HG03432 (cell line): ENCODE results near the gene LRTM2.

Source experiments
- ATAC-seq: cut with Tn5 transposase; IDR thresholded peaks from one replicate; pipeline ENCODE4 v1.9.1; 2021; ENCODE audit warnings: mild to moderate bottlenecking, moderate library complexity; ENCODE audit not compliant: unreplicated experiment

The LRTM2 gene

DNA sequence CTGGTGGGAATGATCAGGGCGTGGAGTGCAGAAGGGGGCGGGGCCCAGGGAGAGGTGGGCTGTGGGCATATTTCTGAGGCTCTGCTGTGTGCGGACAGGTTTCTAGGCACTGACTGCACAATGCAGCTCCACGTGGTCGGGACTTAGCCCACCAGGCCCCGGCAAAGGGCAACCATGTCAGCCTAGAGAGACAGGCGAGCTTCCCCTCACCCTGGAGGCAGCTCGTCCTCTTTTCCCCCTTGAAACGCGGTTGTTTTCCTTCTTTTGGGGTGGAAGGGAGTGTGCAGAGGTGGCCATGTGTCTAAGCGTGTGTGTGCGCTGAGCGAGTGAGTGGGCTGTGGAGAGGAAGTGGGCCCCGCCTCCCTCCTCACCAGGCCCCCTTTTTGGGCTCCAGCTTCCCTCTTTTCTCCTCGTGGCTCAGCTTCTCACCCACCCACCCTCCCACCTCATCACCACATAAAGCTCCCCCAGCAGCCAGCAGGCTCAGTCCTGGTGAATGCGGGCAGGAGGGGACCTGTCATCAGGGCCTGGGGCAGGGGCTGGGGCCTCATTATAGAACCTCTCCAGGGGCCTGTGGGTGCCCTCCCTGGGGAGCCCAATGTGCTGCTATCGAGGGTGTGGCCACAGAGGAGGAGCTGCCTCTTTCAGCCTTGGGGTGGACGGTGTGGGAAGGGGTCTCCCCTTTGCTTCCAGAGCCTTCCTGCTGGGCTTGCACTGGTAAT is 22.0 kb downstream of the LRTM2 start:
- no peak for ATAC-seq

DNA sequence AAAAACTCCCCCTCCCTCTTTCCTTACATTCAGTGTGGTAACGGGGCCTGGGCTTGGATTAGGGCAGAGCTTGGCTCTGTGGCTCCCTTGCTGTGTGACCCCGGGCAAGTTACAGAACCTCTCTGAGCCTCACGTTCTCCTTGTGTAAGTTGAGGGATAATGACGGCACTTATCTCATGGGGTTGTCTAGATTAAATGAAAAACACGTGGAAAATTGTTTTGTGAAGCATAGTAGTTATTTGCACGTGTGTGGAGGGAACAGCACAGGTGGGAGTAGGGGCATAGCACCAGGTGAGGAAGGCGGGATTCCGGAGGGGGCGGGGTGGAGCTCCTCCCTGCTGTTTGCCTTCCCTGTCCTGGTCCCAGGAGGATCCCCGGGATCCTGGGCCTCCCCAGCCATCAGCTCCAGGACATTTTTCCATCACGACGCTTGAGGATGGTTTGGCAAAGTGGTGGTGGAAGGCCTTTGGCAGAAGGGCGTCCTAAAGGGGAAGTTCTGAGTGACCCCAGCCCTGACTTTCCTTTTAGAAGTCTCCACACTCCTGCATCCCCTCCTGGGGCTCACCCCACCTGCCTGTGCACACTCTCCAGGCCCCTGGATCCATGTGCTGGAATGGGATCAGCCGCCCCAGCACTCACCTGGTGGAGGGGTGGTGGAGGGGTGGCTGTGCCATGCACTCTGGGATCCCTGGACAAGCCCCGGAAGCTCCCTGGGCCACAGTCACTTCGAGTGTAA is 22.7 kb downstream of the LRTM2 start:
- no peak for ATAC-seq

DNA sequence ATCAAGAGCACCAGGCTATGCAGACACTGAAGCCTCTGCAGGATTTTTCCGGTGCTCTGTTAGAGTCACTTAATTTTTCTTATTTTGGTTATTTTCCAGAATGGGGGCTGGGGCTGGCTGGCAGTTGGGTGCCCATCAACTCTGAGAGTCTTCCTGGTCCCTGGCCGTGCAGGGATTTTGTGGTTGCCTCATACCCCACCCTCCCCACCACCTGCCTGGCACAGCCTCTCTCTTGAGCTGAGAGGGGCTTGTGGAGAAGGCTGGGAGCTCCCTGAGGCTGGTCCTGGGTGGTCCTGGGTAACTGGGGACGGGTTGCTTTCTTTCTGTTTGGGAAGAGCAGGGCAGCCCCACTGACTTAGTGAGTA is 23.3 kb downstream of the LRTM2 start:
- ATAC-seq = no peak

DNA sequence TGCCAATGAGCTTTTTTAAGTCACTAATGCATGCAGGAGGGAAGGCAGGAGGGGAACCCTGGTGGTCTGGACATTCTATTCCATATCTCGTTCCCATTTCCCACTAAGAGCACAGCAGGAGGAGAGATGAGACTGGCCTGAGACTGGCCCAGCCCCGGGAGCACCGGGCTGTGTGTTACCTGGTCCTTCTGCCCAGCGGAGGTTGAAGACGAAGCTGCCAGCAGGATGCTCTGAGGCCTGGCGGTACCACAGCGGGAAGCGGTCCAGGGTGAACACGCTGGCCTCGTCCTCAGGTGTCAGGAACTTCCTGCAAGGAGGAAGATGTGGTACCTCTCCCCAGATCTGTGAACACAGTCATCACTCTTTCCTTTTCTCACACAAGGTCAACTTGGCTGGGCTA is 23.9 kb downstream of the LRTM2 start:
- no peak for ATAC-seq

- ATAC-seq = no peak
Measured at GRCh38 chr12:1844661-1845409, 24.5 kb downstream of the LRTM2 start.

- no peak for ATAC-seq
Measured at GRCh38 chr12:1845427-1845826, 25.1 kb downstream of the LRTM2 start.

DNA sequence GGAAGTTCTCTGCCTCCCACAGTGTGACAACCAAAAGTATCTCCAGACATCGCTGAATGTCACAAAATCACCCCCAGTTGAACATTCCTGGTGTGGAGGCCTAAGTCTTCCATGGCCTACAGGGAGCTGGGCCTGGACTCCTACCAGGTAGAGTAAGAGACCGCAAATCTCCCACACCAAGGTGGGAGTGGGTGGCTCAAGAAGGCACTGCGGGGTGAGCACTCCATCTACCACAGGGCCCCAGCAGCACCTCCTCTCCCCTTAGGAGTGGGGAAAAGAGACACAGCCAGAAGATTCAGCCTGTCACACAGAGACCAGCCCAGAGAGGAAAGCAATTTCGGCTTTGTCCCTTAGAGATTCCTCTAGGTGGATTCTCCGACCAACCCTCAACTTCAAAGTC is 25.5 kb downstream of the LRTM2 start:
- no peak for ATAC-seq

- ATAC-seq = no peak
Measured at GRCh38 chr12:1846421-1847405, 26.3 kb downstream of the LRTM2 start.

- no peak for ATAC-seq
Measured at GRCh38 chr12:1847411-1847810, 27.0 kb downstream of the LRTM2 start.

GRCh38 chr12:1848146-1848545 is 27.8 kb downstream of the LRTM2 start:
- no peak for ATAC-seq

GRCh38 chr12:1848745-1849144 is 28.4 kb downstream of the LRTM2 start:
- no peak for ATAC-seq

GRCh38 chr12:1851151-1851701 is 30.9 kb downstream of the LRTM2 start:
- ATAC-seq = no peak

- no peak for ATAC-seq
Measured at GRCh38 chr12:1852076-1852475, 31.7 kb downstream of the LRTM2 start.

GRCh38 chr12:1853716-1854115 is 33.4 kb downstream of the LRTM2 start:
- ATAC-seq = no peak

- ATAC-seq = no peak
Measured at GRCh38 chr12:1855241-1855640, 34.9 kb downstream of the LRTM2 start.

DNA sequence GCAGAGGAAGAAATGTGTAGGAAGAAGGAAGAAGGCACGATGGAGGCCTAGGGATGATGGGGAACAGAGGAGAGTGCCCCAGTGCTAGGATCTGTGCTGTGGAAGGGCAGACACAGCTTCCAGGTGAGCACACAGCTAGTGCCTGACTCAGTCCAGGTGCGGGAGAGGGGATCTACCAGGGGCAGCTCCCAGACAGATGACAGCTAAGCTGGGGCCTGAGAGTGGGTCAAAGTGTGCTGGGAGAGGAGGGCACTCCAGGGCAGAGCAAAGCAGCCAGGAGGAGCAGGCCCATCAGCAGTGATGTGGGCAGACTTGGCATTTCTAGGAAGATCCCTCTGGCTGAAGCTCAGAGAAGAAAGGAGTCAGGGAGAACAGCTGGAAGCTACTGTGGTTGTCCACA is 36.7 kb downstream of the LRTM2 start:
- ATAC-seq = no peak

- no peak for ATAC-seq
Measured at GRCh38 chr12:1857821-1858220, 37.5 kb downstream of the LRTM2 start.

GRCh38 chr12:1858456-1858855 is 38.1 kb downstream of the LRTM2 start:
- no peak for ATAC-seq

- ATAC-seq = no peak
Measured at GRCh38 chr12:1859643-1860042, 39.3 kb downstream of the LRTM2 start.

GRCh38 chr12:1862973-1863372 is 42.6 kb downstream of the LRTM2 start:
- ATAC-seq = no peak
